ENCODE results near the gene INKA1.

GRCh38 chr3:49754536-49754935 is 48.5 kb upstream of the INKA1 start:
- TF ChIP-seq CTCF (IDR thresholded peaks at IDR 0.05; ENCODE audit: insufficient read depth, low read length, poor library complexity, severe bottlenecking) (no peak), EZH2phosphoT487 (conservative IDR thresholded peaks at IDR 0.05; ENCODE audit: low read length) (no peak)
